Activated naive CD8-positive, alpha-beta T cell (primary cell): ENCODE data around the gene APCDD1L.

Source experiments
- H3K27ac Mint-ChIP-seq: one replicate; pipeline ENCODE4 v1.8.0; 2021; ENCODE audit warnings: mixed read lengths
- H3K27me3 Mint-ChIP-seq: one replicate; pipeline ENCODE4 v1.8.0; 2021; ENCODE audit warnings: mixed read lengths
- H3K36me3 Mint-ChIP-seq: one replicate; pipeline ENCODE4 v1.8.0; 2021; ENCODE audit warnings: mixed read lengths
- H3K4me1 Mint-ChIP-seq: one replicate; pipeline ENCODE4 v1.8.0; 2021; ENCODE audit warnings: low read depth, mixed read lengths
- H3K4me3 Mint-ChIP-seq: one replicate; pipeline ENCODE4 v1.8.0; 2021; ENCODE audit warnings: mild to moderate bottlenecking, mixed read lengths
- H3K9me3 Mint-ChIP-seq: one replicate; pipeline ENCODE4 v1.8.0; 2021; ENCODE audit warnings: low read depth, mixed read lengths

Gene APCDD1L

GRCh38 chr20:58515233-58516212 lies at the start of gene APCDD1L:
Gene APCDD1L, minus strand, starts transcription at chr20:58515399. Its CDS starts 692 bp downstream, at chr20:58514707.
- Mint-ChIP-seq H3K27ac (no peak within 1 kb of the TSS), H3K4me1 (no peaks in the 10 kb centered on the region), H3K9me3 (no peaks in the 10 kb centered on the region), H3K4me3 (no peak within 1 kb of the TSS), H3K36me3 (no peaks in the 10 kb centered on the region), H3K27me3 (peaks cover 26% of the 10 kb centered on the region)

- Mint-ChIP-seq H3K4me1 (no peaks in the 10 kb centered on the region), H3K9me3 (no peaks in the 10 kb centered on the region), H3K27me3 (no peaks in the 10 kb centered on the region), H3K36me3 (peaks cover 2% of the 10 kb centered on the region), H3K27ac (no peak overlapping the region), H3K4me3 (no peak overlapping the region)
Observed at GRCh38 chr20:58559368-58559729, 44.1 kb upstream of the APCDD1L start.

GRCh38 chr20:58558486-58559367 lies 43.5 kb upstream of the APCDD1L start:
- no peak overlapping the region for H3K27ac Mint-ChIP-seq
- no peaks in the 10 kb centered on the region for H3K9me3 Mint-ChIP-seq
- peaks cover 2% of the 10 kb centered on the region for H3K36me3 Mint-ChIP-seq

GRCh38 chr20:58557733-58558342 lies 42.6 kb upstream of the APCDD1L start:
- no peaks in the 10 kb centered on the region for H3K4me1 Mint-ChIP-seq
- no peak overlapping the region for H3K27ac Mint-ChIP-seq
- H3K27me3 Mint-ChIP-seq = no peaks in the 10 kb centered on the region
- no peak overlapping the region for H3K4me3 Mint-ChIP-seq
- no peaks in the 10 kb centered on the region for H3K9me3 Mint-ChIP-seq
- H3K36me3 Mint-ChIP-seq = no peaks in the 10 kb centered on the region

More at GRCh38 chr20:58558486-58559367, 43.5 kb upstream of the APCDD1L start:
- Mint-ChIP-seq H3K4me1 (no peaks in the 10 kb centered on the region), H3K27me3 (no peaks in the 10 kb centered on the region), H3K4me3 (no peak overlapping the region)

- Mint-ChIP-seq H3K4me1 (no peaks in the 10 kb centered on the region), H3K36me3 (no peaks in the 10 kb centered on the region), H3K4me3 (no peak overlapping the region), H3K27ac (no peak overlapping the region), H3K9me3 (no peaks in the 10 kb centered on the region), H3K27me3 (no peaks in the 10 kb centered on the region)
Observed at GRCh38 chr20:58556961-58557360, 41.8 kb upstream of the APCDD1L start.

GRCh38 chr20:58555078-58555765 lies 40.0 kb upstream of the APCDD1L start:
- Mint-ChIP-seq H3K4me1 (no peaks in the 10 kb centered on the region), H3K36me3 (no peaks in the 10 kb centered on the region), H3K9me3 (no peaks in the 10 kb centered on the region), H3K4me3 (no peak overlapping the region), H3K27me3 (no peaks in the 10 kb centered on the region), H3K27ac (no peak overlapping the region)

- Mint-ChIP-seq H3K4me1 (no peaks in the 10 kb centered on the region), H3K9me3 (no peaks in the 10 kb centered on the region), H3K27ac (no peak overlapping the region), H3K4me3 (no peak overlapping the region), H3K27me3 (no peaks in the 10 kb centered on the region), H3K36me3 (no peaks in the 10 kb centered on the region)
Observed at GRCh38 chr20:58554541-58554940, 39.3 kb upstream of the APCDD1L start.

GRCh38 chr20:58553841-58554240 lies 38.6 kb upstream of the APCDD1L start:
- Mint-ChIP-seq H3K4me3 (no peak overlapping the region), H3K9me3 (no peaks in the 10 kb centered on the region), H3K27ac (no peak overlapping the region), H3K27me3 (no peaks in the 10 kb centered on the region), H3K36me3 (no peaks in the 10 kb centered on the region), H3K4me1 (no peaks in the 10 kb centered on the region)

GRCh38 chr20:58553166-58553696 lies 38.0 kb upstream of the APCDD1L start:
- H3K9me3 Mint-ChIP-seq = no peaks in the 10 kb centered on the region
- H3K27me3 Mint-ChIP-seq = no peaks in the 10 kb centered on the region
- no peak overlapping the region for H3K4me3 Mint-ChIP-seq
- no peaks in the 10 kb centered on the region for H3K4me1 Mint-ChIP-seq
- no peak overlapping the region for H3K27ac Mint-ChIP-seq
- no peaks in the 10 kb centered on the region for H3K36me3 Mint-ChIP-seq

GRCh38 chr20:58552366-58552934 lies 37.3 kb upstream of the APCDD1L start:
- no peaks in the 10 kb centered on the region for H3K36me3 Mint-ChIP-seq
- H3K9me3 Mint-ChIP-seq = no peaks in the 10 kb centered on the region
- no peak overlapping the region for H3K4me3 Mint-ChIP-seq
- peaks cover under 1% of the 10 kb centered on the region for H3K27me3 Mint-ChIP-seq
- no peaks in the 10 kb centered on the region for H3K4me1 Mint-ChIP-seq
- no peak overlapping the region for H3K27ac Mint-ChIP-seq

GRCh38 chr20:58551631-58552030 lies 36.4 kb upstream of the APCDD1L start:
- Mint-ChIP-seq H3K4me1 (no peaks in the 10 kb centered on the region), H3K27ac (no peak overlapping the region), H3K4me3 (no peak overlapping the region), H3K36me3 (no peaks in the 10 kb centered on the region), H3K27me3 (peaks cover 2% of the 10 kb centered on the region), H3K9me3 (no peaks in the 10 kb centered on the region)

GRCh38 chr20:58550275-58551059 lies 35.3 kb upstream of the APCDD1L start:
- H3K27me3 Mint-ChIP-seq = peaks cover 3% of the 10 kb centered on the region
- H3K4me1 Mint-ChIP-seq = no peaks in the 10 kb centered on the region
- no peaks in the 10 kb centered on the region for H3K9me3 Mint-ChIP-seq
- no peaks in the 10 kb centered on the region for H3K36me3 Mint-ChIP-seq
- H3K4me3 Mint-ChIP-seq = no peak overlapping the region
- no peak overlapping the region for H3K27ac Mint-ChIP-seq
